CD4-positive, alpha-beta T cell treated with Interleukin-1 beta for 1 hour (primary cell): ENCODE results near the gene RUSC2.
"Not testable (repeated sequence)": the region's sequence is repeated elsewhere in the genome, so short reads cannot be mapped to it uniquely, and the experiment has no call there.

Experiments
- DNase-seq, 2 donors: peaks; one replicate each; pipeline ENCODE4 v3.0.0-alpha.2; 2020 to 2022

Gene RUSC2

DNA sequence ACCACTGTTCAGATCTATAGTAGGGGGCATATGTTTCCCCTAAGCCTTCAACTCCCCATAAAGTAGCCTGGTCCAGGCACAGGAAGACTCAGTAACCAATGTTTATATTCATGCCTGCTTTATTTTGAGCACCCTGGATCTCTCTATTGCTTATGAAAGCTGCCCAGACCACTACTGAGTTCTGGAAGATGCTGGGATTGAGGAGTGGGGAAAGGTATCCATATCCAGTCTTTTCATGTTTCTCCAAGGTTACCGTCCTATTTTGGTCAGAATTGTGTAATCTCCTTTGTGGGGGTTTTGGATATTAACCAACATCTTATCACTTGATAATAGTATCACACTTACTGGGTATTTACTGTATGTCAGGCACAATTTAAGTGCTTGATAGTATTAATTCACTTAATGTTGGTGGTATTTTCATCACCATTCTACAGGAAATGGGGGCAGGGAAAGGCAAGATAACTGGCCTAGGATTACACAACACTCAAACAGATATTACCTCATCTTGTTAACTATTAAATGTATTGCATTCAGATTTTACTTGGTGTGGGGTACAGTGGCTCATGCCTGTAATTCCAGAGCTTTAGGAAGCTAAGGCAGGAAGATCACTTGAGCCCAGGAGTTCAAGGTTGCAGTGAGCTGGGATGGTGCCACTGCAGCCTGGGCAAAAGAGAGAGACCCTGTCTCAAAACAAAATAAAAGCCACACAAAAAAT, 36.3 kb downstream of the RUSC2 start:
- DNase-seq: no peak

DNA sequence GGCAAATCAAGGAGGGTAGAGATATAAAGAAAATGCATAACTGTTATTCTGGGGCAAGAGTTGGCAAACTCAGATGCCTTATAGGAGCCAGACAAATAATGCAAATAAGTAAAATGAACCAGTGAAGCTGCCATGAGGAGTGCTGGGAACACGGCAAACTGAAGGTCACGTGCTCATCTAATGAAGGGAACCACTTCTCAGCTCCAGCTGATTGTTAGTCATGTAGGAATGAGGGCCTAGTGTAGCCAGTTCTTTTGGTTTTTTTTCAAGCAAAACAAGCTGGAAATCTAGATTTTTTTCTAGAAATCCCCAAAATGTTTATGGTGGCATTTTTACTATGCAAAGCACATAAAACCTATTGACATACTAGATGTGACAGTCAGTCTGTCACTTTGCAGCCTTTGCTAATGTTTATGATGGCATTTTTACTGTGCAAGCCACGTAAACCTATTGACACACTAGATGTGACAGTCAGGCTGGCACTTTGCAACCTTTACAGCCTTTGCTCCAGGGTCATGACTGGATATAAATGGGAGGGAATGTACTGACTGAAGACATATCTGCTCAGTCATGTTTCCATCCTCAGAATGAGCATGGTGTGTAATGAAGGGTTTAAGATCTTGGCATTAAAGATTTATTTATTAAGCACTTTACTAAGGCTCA, 39.4 kb downstream of the RUSC2 start:
- DNase-seq: no peak

DNA sequence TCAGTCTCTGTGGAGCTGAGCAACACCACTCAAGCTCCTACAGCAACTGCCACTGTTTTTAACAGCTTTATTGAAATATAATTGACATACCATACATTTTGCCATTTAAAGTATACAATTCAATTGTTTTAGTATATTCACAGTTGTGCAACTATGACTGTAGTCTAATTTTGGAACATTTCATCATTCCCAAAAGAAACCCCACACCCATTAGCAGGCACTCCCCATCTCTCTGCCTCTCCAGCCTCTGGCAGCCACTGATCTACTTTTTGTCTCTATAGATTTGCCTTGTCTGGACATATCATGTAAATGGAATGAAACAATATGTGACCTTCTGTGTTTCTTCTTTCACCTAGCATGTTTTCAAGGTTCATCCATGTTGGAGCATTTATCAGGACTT, 43.5 kb downstream of the RUSC2 start:
- DNase-seq: no peak

DNA sequence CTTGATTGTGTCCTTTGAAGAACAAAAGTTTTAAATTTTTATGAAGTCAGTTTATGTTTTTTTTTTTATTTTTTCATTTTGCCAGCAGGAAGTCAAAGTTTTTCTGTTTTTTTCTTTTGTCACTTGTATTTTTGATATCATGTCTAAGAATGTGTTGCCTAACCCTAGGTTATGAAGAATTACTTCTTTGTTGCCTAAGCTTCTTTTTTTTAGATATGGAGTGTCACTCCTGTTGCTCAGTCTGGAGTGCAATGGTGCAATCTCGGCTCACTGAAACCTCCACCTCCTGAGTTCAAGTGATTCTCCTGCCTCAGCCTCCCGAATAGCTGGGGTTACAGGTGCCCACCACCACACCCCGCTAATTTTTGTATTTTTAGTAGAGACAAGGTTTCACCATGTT, 45.0 kb downstream of the RUSC2 start:
- not testable (repeated sequence) for DNase-seq

DNA sequence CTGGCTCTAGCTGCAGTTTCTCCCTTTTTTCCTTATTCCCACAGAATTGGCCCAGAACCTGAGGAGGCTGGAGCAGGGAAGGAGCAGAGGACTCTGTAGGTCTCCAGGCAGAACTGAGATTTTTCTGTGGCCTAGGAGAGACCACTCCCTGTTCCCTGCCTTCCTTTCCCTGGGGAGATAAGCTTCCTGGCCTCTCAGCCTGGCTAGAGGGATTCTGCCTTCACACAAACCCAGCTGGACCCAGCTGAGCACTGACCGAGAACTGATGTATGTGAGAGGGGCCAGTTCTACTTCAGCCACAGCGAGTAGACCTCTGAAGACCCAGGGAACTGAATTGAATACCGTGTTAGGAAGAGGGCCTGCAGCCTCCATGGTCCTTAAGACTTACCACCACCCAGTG, 48.0 kb downstream of the RUSC2 start:
- DNase-seq: no peak

DNA sequence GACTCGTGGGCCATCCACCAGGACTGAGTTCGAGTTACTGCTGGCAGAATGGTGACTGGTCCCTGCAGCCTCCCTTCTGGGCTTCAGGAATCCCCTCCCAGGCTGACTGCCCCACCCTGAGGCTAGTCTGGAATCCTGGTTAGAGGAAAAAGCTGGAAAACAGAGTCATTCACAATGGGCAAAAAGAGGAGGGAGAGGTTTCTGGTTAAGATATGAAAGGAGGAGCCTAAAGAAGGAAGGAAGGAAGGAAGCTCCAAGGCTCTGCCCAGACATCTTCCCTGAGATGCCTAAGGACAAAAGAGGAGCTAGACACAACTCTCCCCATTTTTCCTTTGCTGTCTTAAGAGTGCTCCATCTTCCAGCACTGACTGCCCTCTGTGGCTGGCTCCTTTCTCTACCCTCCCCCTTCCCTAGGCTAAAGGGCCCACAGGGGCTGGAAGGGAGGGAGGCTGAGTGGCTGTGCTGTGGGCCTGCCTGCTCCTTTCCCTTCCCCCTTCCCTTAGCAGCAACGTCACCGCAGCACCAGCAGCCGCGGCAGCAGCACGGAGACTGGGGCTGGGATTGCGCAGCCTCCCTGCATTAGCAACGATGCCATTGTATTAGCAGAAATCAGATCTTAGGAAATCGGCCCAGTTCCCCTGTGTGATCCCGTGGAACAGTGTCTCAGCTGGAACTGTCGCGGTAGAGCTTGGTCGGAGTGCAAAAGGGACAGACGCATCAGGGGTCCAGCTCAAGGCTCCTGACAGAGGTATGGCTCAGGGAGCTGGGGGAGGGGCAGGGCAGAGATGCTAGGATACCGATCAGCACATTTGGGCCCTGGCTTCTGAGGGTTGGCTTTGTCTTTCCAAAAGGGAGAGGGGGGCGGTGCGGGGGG, 48.7 kb downstream of the RUSC2 start:
- DNase-seq: peak in 1 of 2 donors; percentile 51
